K562 (cell line): ENCODE results near the gene ARHGAP22. TPM values are rescaled to one million over a fixed set of nuclear protein-coding genes. Genes with fewer than 3 reads are reported as not detected.

Experiments used
- ATAC-seq: fragments of 200-7000 bp; cut with Tn5 transposase; 3 replicates; pipeline ENCODE4 v1.9.1; 2020; ENCODE audit warnings: moderate library complexity
- BruUV-seq: library from RNA; stranded (reverse); fragments of 400-500 nt; replicated peaks from 2 replicates; lab custom pipeline; 2021; lab: Mats Ljungman, UMichigan
- CTCF ChIA-PET: fragments of 300-600 bp; formaldehyde crosslinking; extraction: SDS; loops from one replicate; lab custom pipeline; 2021; ENCODE audit warnings: low intra/inter-chr PET ratio; lab: Yijun Ruan, JAX
- POLR2A ChIA-PET: fragments of 300-600, 350-650 bp; sonication (Branson Sonifier 250); formaldehyde crosslinking; extraction: SDS; loops from one replicate; lab custom pipeline; 2021; ENCODE audit warnings: antibody characterized with exemption, inconsistent platforms; lab: Yijun Ruan, JAX
- DNase-seq, 4 experiments: peaks; one replicate each; pipeline versions ENCODE4 v3.0.0 to v3.0.0-alpha.2; 2011 to 2018; ENCODE audit warnings: low spot score in 3 of 4, mixed read lengths in 3 of 4; ENCODE audit errors: extremely low read depth in 1 of 4
- FAIRE-seq: peaks from 2 replicates; lab custom pipeline; 2011; peaks lifted over from hg19 to GRCh38; lab: Jason Lieb, UNC
- H2AFZ ChIP-seq: 2 replicates; pipeline ENCODE4 v1.6.0; 2011; ENCODE audit warnings: low read depth, low read length, control low read depth, inconsistent platforms
- H3K27ac ChIP-seq: fragments of 200-600 bp; 3 replicates; pipeline ENCODE4 v1.8.0; 2011; ENCODE audit warnings: low read depth, mild to moderate bottlenecking, control low read depth, inconsistent platforms, low read length, moderate library complexity, mixed read lengths; ENCODE audit errors: extremely low read depth
- H3K27me3 ChIP-seq, 2 experiments: fragments of 300-600 bp in 1 of 2; 2 replicates in 1 of 2; 3 replicates in 1 of 2; pipeline versions ENCODE4 v1.6.0 to v1.8.0; 2011; ENCODE audit warnings: inconsistent platforms in 2 of 2, low read length in 2 of 2, mild to moderate bottlenecking in 1 of 2, mixed read lengths in 1 of 2, moderate library complexity in 1 of 2; ENCODE audit not compliant: control insufficient read depth in 2 of 2, insufficient read depth in 2 of 2
- H3K36me3 ChIP-seq: fragments of 300-600 bp; 3 replicates; pipeline ENCODE4 v1.8.0; 2011; ENCODE audit warnings: mild to moderate bottlenecking, low read length, inconsistent platforms; ENCODE audit not compliant: control insufficient read depth, insufficient read depth
- H3K4me1 ChIP-seq, 2 experiments: fragments of 200-600 bp in 1 of 2; replicated peaks in 1 of 2; 2 replicates in 1 of 2; 3 replicates in 1 of 2; pipeline versions ENCODE4 v1.5.1 to v1.8.0; 2011; ENCODE audit warnings: inconsistent platforms in 2 of 2, low read length in 2 of 2, mild to moderate bottlenecking in 1 of 2, mixed read lengths in 1 of 2, moderate library complexity in 1 of 2; ENCODE audit not compliant: control insufficient read depth in 2 of 2, insufficient read depth in 2 of 2
- H3K4me2 ChIP-seq: 2 replicates; pipeline ENCODE4 v1.6.1; 2011; ENCODE audit warnings: low read length, control low read depth, inconsistent platforms, mixed read lengths; ENCODE audit not compliant: insufficient read depth
- H3K4me3 ChIP-seq: fragments of 200-600 bp; sonication (generic), shearing (Covaris generic); 2 replicates; pipeline ENCODE4 v1.5.1; 2016; ENCODE audit warnings: control low read depth, inconsistent platforms
- H3K79me2 ChIP-seq: fragments of 200-600 bp; 3 replicates; pipeline ENCODE4 v1.8.0; 2011; ENCODE audit warnings: low read length, inconsistent platforms; ENCODE audit not compliant: control insufficient read depth, insufficient read depth
- H3K9ac ChIP-seq, 2 experiments: 2 replicates each; pipeline versions ENCODE4 v1.6.0 to v1.6.1; 2011; ENCODE audit warnings: low read depth in 2 of 2, low read length in 2 of 2, control low read depth in 1 of 2, inconsistent platforms in 1 of 2, mild to moderate bottlenecking in 1 of 2, mixed read lengths in 1 of 2; ENCODE audit not compliant: insufficient read depth in 1 of 2
- H3K9me1 ChIP-seq: one replicate; pipeline ENCODE4 v1.6.0; 2011; ENCODE audit warnings: inconsistent platforms, mild to moderate bottlenecking, low read length, moderate library complexity; ENCODE audit not compliant: control insufficient read depth, insufficient read depth
- H3K9me3 ChIP-seq: replicated peaks from 2 replicates; pipeline ENCODE4 v1.5.1; 2011; ENCODE audit warnings: low read depth, low read length, inconsistent platforms; ENCODE audit not compliant: control insufficient read depth, insufficient read depth
- H4K20me1 ChIP-seq: replicated peaks from 2 replicates; pipeline ENCODE4 v1.6.1; 2011; ENCODE audit warnings: low read length, inconsistent platforms, mixed read lengths; ENCODE audit not compliant: control insufficient read depth, insufficient read depth
- COPS2 ChIP-seq: fragments of 450-650 bp; conservative IDR thresholded peaks from 2 replicates; pipeline ENCODE4 v1.6.1; 2016; ENCODE audit warnings: mild to moderate bottlenecking, moderate library complexity
- CREB5 ChIP-seq: fragments of 250-450 bp; sonication (Bioruptor Pico); IDR thresholded peaks from 2 replicates; pipeline ENCODE4 v1.5.0; 2020; ENCODE audit warnings: mild to moderate bottlenecking
- ELF4 ChIP-seq: fragments of 450-650 bp; formaldehyde crosslinking; IDR thresholded peaks from 2 replicates; pipeline ENCODE4 v1.4.0; 2022; ENCODE audit warnings: missing genetic modification characterization
- JUNB ChIP-seq: fragments of 450-650 bp; formaldehyde crosslinking; conservative IDR thresholded peaks from 2 replicates; pipeline ENCODE4 v1.4.0; 2020; ENCODE audit warnings: mild to moderate bottlenecking
- L3MBTL2 ChIP-seq: fragments of 450-650 bp; IDR thresholded peaks from 2 replicates; pipeline ENCODE4 v1.6.1; 2016; ENCODE audit warnings: mild to moderate bottlenecking, moderate library complexity
- PCBP2 ChIP-seq: fragments of 200-400 bp; formaldehyde crosslinking; IDR thresholded peaks from 2 replicates; pipeline ENCODE4 v1.6.1; 2018; ENCODE audit warnings: low read length, low read depth, mild to moderate bottlenecking, moderate library complexity; ENCODE audit not compliant: poor library complexity, severe bottlenecking
- ZC3H4 ChIP-seq: sonication (generic); formaldehyde crosslinking; IDR thresholded peaks from 2 replicates; pipeline ENCODE4 v1.9.0; 2021; ENCODE audit warnings: missing genetic modification reagents, borderline replicate concordance
- WGBS: fragments of 100-300 bp; shearing (Covaris generic); methylation state at CpG from one replicate; pipeline ENCODE4 v1.1.6; 2016; ENCODE audit warnings: low coverage, mixed read lengths; ENCODE audit not compliant: insufficient coverage; ENCODE audit errors: missing lambda C conversion rate; 5-methylcytosine and 5-hydroxymethylcytosine counted together
- in situ Hi-C: fragments of 300-500 bp; cut with MboI; formaldehyde crosslinking; loops from 4 replicates; pipeline ENCODE4 v1.15.0; 2018; ENCODE audit warnings: inconsistent platforms, mixed read lengths
- intact Hi-C: fragments of 100-400 bp; cut with micrococcal nuclease; formaldehyde crosslinking; loops from 2 replicates; pipeline ENCODE4 v1.14.2; 2022
- polyA plus RNA-seq, 8 experiments: library from polyadenylated mRNA; depleted of rRNA in 4 of 8; stranded (reverse) in 5 of 8; unstranded in 3 of 8; fragments of >200 nt; fragmentation: Nextera tagmentation in 2 of 8; fragmentation: Illumina TruSeq in 1 of 8; extraction: Ambion mirVana in 2 of 8; extraction: Trizol in 1 of 8; gene quantifications; 2 replicates each; pipeline versions ENCODE4 v1.2.1 to v1.2.3, GENCODE V29; 2011 to 2014; ENCODE audit warnings: inconsistent platforms in 1 of 8, missing spikeins in 1 of 8
- total RNA-seq, 7 experiments: library from RNA; depleted of rRNA in 6 of 7; stranded (reverse); fragments of >200 nt in 6 of 7; fragmentation: Illumina TruSeq in 2 of 7; extraction: Trizol in 2 of 7; gene quantifications; 2 replicates each; pipeline versions ENCODE4 v1.2.1 to v1.2.3, GENCODE V29; 2011 to 2021; ENCODE audit warnings: low replicate concordance in 1 of 7
- TF ChIP-seq, protein P1 (sequence below): fragments of 450-650 bp; IDR thresholded peaks from 2 replicates; pipeline ENCODE4 v1.6.1; 2016; ENCODE audit warnings: mild to moderate bottlenecking, moderate library complexity

The ARHGAP22 gene
- total and polyA plus RNA-seq, 9 of the 15 experiments (the other 6 are each of a cell fraction or from before 2014, with no cell fraction given), result 1.3 to 28.1 (median 12.7) TPM

DNA sequence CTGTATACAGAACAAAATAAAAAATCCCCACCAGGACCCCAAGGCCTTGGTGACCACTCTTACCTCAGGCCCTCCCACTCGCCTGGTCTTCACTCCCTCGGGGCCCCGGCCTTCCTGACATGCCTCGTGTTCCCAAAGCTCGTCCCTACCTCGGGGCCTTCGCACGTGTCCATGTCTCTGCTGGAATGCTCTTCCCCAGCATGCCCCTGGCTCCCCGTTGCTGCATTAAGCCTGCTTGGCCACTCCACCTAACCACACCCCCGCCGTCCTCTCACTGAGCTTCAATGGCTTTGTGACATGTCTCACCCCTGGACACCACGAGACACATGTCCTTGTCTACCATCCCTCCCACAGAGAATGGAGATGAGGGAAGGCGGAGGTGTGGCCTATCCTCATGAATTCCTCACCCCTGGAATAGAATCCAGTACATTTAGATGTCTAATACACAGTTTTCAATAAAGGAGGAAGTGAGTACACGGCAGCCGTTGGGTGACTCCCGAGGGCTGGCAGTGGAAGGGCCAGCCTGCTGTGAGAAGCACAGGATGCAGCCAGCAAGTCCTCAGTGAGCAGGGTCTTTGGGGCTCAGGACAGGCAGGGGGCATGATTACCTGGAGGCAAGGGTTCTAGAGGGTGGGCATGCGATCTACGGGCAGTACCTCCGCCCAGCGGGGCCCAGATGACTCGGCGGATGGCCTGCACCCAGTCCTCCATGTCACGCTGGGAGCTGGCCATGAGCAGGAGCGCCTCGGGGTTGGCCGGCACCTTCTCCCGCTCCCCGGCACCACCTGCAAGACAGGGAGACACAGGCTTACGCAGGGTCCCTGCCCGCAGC lies 125.7 kb downstream of the ARHGAP22 start:
- 76% methylated on average over 24 of the region's 30 CpGs for WGBS
- H2AFZ ChIP-seq, result peak overlapping the region; percentile 6; the same call in 1 of the 2 replicates
- in situ Hi-C loops, result no loop called here
- TF ChIP-seq ZC3H4 (CRISPR knock-in tag), result no peak
- TF ChIP-seq PCBP2, result no peak
- TF ChIP-seq L3MBTL2, result peak; percentile 24; the same call in 1 of the 2 replicates
- no peak for TF ChIP-seq COPS2
- TF ChIP-seq CREB5 (CRISPR knock-in tag), result no peak
- 0 out of 2 replicates have a peak, but pooled peaks have one; percentile 48 for TF ChIP-seq ELF4
- TF ChIP-seq, protein P1, sequence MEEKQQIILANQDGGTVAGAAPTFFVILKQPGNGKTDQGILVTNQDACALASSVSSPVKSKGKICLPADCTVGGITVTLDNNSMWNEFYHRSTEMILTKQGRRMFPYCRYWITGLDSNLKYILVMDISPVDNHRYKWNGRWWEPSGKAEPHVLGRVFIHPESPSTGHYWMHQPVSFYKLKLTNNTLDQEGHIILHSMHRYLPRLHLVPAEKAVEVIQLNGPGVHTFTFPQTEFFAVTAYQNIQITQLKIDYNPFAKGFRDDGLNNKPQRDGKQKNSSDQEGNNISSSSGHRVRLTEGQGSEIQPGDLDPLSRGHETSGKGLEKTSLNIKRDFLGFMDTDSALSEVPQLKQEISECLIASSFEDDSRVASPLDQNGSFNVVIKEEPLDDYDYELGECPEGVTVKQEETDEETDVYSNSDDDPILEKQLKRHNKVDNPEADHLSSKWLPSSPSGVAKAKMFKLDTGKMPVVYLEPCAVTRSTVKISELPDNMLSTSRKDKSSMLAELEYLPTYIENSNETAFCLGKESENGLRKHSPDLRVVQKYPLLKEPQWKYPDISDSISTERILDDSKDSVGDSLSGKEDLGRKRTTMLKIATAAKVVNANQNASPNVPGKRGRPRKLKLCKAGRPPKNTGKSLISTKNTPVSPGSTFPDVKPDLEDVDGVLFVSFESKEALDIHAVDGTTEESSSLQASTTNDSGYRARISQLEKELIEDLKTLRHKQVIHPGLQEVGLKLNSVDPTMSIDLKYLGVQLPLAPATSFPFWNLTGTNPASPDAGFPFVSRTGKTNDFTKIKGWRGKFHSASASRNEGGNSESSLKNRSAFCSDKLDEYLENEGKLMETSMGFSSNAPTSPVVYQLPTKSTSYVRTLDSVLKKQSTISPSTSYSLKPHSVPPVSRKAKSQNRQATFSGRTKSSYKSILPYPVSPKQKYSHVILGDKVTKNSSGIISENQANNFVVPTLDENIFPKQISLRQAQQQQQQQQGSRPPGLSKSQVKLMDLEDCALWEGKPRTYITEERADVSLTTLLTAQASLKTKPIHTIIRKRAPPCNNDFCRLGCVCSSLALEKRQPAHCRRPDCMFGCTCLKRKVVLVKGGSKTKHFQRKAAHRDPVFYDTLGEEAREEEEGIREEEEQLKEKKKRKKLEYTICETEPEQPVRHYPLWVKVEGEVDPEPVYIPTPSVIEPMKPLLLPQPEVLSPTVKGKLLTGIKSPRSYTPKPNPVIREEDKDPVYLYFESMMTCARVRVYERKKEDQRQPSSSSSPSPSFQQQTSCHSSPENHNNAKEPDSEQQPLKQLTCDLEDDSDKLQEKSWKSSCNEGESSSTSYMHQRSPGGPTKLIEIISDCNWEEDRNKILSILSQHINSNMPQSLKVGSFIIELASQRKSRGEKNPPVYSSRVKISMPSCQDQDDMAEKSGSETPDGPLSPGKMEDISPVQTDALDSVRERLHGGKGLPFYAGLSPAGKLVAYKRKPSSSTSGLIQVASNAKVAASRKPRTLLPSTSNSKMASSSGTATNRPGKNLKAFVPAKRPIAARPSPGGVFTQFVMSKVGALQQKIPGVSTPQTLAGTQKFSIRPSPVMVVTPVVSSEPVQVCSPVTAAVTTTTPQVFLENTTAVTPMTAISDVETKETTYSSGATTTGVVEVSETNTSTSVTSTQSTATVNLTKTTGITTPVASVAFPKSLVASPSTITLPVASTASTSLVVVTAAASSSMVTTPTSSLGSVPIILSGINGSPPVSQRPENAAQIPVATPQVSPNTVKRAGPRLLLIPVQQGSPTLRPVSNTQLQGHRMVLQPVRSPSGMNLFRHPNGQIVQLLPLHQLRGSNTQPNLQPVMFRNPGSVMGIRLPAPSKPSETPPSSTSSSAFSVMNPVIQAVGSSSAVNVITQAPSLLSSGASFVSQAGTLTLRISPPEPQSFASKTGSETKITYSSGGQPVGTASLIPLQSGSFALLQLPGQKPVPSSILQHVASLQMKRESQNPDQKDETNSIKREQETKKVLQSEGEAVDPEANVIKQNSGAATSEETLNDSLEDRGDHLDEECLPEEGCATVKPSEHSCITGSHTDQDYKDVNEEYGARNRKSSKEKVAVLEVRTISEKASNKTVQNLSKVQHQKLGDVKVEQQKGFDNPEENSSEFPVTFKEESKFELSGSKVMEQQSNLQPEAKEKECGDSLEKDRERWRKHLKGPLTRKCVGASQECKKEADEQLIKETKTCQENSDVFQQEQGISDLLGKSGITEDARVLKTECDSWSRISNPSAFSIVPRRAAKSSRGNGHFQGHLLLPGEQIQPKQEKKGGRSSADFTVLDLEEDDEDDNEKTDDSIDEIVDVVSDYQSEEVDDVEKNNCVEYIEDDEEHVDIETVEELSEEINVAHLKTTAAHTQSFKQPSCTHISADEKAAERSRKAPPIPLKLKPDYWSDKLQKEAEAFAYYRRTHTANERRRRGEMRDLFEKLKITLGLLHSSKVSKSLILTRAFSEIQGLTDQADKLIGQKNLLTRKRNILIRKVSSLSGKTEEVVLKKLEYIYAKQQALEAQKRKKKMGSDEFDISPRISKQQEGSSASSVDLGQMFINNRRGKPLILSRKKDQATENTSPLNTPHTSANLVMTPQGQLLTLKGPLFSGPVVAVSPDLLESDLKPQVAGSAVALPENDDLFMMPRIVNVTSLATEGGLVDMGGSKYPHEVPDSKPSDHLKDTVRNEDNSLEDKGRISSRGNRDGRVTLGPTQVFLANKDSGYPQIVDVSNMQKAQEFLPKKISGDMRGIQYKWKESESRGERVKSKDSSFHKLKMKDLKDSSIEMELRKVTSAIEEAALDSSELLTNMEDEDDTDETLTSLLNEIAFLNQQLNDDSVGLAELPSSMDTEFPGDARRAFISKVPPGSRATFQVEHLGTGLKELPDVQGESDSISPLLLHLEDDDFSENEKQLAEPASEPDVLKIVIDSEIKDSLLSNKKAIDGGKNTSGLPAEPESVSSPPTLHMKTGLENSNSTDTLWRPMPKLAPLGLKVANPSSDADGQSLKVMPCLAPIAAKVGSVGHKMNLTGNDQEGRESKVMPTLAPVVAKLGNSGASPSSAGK, result peak; percentile 74
- TF ChIP-seq JUNB (CRISPR knock-in tag), result no peak

More for the DNA sequence above, 125.7 kb downstream of the ARHGAP22 start:
- Histone ChIP-seq H3K27ac (peak overlapping the region; percentile 40; the same call in 2 of the 3 replicates), H3K9ac (peak overlapping the region in 1 of 2 experiments; percentile 78; a peak in 2 of 4 replicates), H3K9me1 (no peaks in the 10 kb centered on the region), H3K27me3 (no peaks in the 10 kb centered on the region), H4K20me1 (no peaks in the 10 kb centered on the region), H3K79me2 (peaks cover 72% of the 10 kb centered on the region), H3K4me3 (no peak overlapping the region), H3K4me1 (peaks cover 61 to 96% of the 10 kb centered on the region in 2 experiments), H3K36me3 (peaks cover 20% of the 10 kb centered on the region; the same call in 2 of the 3 replicates), H3K4me2 (no peak overlapping the region), H3K9me3 (no peaks in the 10 kb centered on the region)
- FAIRE-seq (no peak), DNase-seq (no peak), ATAC-seq (no peak)
- BruUV-seq, result no TSS peak
- intact Hi-C loops, result no loop called here
- POLR2A ChIA-PET, result interaction anchor here (0.6 kb wide), 1 partner anchor 161 kb away, joined by 4 read pairs; no protein-coding TSS in a partner anchor
- CTCF ChIA-PET, result no interaction called here
